MV-4-11 (cell line): ENCODE measurements around the gene CFAP20DC.
A peak's percentile ranks its signal among the peaks of the same experiment; 100 is the strongest.
"Not testable (repeated sequence)": the region's sequence is repeated elsewhere in the genome, so short reads cannot be mapped to it uniquely, and the experiment has no call there.

Source experiments
- DNase-seq: peaks from one replicate; lab custom pipeline; 2025; lab: John Stamatoyannopoulos, UW

Gene CFAP20DC

DNA sequence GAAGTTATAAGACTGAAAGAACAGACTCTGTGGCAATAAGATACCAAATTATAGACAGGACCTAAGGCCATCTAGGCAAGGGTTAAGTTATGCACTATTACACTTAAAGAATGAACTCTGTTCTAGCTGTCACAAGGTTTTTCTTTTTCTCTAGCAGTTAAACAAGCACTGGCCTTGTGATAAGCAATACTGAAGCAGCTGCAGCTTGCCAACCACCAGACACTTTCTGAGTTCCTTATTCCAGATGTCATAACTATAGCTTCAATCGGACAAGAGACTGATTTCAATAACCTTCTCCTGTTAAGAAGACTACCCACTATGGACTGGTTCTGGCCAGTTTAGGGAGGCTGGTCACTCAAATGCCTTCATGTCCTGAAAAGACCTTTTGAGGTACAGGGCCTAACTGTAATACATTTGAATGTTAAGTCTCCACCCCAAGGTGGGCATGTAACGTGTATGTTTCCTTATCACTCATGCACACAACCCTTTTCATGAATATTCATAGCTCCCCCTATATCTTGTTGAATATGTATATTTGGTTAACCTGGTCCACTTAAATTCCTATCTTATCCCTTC lies 85.8 kb downstream of the CFAP20DC start:
- no peak for DNase-seq

DNA sequence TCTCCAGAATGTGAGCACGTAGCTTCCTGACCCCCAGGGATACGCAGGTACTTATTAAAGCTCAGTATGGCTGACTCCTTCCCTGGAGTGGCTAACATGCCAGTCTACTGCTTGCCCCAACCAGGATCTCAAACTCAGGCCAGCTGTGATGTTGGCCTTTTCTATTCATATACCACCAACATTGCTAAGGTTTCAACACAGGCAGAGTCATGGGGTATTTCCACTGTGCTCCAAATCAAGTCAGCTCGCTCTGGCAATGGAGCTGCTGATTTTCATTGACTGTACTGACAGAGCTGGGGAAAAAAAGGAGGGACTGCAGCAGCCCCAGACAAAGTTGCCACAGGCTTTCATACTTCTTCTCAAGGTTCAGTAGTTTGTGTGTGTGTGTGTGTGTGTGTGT lies 87.0 kb downstream of the CFAP20DC start:
- DNase-seq = no peak

DNA sequence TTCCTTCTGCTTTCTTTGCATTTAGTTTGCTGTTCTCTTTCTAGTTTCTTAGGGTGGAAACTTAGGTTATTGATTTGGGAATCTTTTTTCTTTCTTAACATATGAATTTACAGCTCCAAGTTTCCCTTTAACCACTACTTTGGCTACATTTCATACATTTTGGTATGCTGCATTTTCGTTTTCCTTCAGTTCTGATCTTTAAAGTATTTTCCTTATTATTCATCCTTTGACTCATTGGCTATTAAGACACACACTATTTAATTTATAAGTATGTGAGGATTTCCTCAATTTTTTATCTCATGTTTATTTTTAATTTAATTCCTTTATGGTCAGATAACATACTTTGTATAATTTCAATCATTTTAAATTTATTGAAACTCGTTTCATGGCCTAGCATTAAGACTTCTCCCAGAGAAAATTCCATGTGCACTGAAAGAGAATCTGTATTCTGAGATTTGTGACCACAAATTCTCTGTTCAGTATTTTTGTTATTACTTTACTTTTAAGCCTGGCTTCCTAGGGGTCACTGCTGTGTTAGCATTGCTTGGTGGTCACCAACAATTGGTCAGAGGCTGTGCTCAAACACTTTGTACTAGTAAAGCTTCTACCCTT lies 87.7 kb downstream of the CFAP20DC start:
- DNase-seq = no peak

DNA sequence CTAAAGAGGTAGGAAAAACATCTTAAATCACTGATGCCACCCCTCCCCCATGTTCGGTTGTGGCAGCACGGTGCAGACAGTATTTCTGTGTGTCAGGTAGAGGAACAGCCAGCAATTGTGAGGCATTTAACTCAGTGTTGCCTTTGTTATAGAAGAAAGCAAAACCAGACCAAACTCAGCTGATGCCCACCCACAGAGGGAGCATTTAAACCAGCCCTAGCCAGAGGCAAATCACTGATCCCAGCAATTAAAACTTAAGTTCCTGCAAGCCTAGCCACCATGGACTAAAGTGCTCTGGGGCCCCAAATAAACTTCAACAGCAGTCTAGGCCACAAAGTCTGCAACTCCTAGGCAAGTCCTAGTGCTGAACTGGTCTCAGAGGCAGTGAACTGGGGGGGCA lies 94.5 kb downstream of the CFAP20DC start:
- DNase-seq = no peak

DNA sequence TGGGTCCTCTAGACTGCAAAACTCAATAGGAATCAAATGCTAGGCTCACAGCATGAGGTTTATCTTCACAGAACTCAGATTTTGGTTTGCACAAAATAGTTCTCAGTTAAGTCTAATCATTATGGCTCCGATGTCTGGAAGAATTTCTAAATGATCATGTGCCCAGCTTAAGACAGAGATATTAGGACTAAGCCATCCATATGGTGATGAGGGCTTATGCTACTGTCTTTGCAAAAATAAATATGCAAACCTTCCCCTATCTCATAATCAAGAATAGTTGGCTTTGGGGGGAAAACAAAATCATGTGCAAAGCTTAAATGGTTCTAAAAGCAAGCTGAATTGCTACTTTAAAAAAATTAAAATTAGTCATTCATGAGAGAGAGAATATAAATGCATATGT lies 96.5 kb downstream of the CFAP20DC start:
- DNase-seq = no peak

DNA sequence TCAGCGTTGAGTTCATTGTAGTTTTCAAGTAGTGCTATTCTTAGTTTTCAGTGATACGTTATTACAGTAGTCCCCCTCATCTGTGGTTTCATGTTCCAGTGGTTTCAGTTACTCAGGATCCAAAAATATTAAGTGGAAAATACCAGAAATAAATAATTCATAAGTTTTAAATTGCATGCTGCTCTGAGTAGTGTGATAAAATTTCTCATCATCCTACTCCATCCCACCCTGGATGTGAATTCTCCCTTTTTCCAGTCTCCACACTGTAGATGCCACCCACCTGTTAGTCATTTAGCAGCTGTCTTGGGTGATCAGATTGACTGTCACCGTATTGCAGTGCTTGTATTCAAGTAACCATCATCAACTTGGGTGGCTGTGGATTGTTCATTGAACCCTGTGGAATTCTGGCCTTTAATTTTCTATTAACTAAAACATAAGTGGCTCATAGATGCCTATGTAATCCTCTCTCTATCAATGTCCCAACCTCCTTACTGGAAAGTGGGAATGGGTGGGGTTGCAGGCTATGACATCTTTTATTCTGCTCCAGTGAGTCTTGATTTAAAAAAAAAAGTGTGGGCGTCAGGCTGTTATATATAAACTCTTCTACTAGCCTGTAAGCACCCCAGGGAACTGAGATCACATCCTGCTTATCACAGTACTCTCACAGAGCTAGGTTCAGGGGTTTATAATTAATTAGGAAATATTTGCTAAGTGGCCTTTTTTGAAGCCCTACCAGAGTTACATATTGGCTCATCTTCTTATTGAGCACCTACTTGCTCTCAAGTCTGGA lies 97.5 kb downstream of the CFAP20DC start:
- DNase-seq = no peak

DNA sequence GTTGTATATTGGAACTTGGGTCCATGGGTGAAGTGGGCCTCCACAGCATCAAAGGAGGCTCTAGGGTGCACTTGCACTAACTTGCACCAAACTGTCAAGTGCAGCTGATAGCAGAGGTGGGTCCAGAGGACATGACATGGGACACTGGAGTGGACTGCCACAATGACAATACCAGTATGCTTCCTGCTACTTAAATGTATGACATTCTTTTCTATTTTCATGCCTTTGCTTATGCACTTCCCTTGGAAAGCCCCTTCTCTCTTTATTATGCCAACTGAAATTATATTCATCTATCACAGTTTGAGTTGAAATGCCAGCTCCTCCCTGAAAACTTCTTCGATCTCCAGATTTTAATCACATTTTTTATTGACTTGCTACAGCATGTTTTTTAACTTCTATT lies 101.8 kb downstream of the CFAP20DC start:
- no peak for DNase-seq

DNA sequence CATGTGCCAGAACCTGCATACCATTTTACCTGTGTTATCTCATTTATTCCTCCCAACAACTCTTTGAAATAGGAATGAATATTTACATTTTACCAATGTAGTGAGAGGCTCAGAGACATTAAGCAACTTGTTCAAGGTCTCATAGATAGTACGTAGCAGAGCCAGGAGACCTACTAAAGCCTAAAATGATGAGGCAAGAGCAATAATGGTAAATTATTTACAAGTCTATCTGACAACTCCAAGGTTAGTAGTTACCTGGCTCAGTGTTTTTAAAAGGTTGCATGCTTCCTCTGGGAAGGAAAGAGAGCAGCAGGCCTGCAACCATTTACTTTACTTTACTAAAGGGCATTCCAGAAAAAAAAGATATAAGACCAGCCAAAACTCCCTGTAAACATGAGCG lies 103.0 kb downstream of the CFAP20DC start:
- DNase-seq = no peak

DNA sequence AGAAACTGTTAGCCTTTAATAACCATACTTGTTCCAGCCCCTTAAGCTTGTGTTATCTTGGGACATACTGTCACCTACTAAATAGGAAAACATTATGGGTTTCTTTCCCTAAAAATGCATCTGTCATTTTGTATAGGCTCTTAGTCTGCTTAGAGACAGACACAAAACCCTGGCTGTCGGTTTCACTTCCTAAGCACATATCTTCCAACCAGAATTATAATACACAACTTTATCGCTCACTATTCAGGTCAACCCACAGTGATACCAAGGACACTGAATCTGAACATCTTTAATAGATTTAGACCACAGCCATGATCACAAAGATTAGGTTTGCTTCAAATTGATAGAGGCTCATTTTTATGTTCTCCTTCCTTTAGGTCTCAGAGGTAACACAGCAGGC lies 111.8 kb downstream of the CFAP20DC start:
- DNase-seq = peak; percentile 7

DNA sequence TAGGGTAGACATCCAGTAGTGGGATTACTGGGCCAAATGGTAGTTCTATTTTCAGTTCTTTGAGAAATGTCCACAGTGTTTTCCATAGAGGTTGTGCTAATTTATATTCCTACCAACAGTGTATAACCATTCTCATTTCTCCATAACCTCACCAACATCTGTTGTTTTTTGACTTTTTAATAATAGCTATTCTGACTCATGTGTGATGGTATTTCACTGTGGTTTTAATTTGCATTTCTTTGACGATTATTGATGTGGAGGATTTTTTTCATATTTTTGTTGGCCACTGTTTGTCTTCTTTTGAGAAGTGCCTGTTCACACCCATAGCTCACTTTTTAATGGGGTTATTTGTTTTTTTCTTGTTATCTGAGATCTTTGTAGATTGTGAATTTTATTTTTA lies 125.2 kb downstream of the CFAP20DC start:
- no peak for DNase-seq

DNA sequence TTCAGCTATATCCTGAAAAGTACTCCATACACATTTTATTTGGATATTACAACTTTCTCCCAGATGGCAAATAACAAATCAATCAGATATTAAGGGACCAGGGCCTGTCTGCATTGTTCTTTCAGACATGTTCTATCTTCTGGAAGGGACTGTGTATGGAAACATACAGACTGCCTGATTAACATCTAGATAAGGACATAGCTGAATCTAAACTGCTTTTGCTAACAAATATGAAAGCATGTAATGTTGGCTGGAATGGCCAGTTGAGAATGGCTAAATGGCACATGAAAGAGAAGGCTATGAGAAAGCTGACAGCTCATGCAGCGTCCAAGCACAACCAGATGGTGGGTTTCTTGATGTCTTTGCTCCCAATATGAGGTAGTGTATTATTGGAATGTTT lies 149.4 kb downstream of the CFAP20DC start:
- DNase-seq = no peak

DNA sequence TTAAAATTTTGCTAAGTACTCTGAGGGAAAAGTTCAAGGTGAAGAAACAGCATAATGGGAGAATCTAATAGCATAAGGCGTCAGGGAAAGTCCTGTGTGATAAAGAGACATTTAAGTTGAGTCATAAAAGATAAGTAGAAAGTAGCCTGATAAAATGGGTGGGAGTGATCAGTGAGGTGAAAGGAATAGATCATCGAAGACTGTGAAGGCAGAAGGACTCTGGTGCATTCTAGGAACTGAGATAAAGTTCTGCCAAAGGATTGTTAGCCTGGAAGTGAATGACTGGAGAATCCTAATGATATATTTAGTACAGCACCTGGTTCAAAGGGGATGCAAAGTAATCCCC lies 149.9 kb downstream of the CFAP20DC start:
- DNase-seq = no peak

DNA sequence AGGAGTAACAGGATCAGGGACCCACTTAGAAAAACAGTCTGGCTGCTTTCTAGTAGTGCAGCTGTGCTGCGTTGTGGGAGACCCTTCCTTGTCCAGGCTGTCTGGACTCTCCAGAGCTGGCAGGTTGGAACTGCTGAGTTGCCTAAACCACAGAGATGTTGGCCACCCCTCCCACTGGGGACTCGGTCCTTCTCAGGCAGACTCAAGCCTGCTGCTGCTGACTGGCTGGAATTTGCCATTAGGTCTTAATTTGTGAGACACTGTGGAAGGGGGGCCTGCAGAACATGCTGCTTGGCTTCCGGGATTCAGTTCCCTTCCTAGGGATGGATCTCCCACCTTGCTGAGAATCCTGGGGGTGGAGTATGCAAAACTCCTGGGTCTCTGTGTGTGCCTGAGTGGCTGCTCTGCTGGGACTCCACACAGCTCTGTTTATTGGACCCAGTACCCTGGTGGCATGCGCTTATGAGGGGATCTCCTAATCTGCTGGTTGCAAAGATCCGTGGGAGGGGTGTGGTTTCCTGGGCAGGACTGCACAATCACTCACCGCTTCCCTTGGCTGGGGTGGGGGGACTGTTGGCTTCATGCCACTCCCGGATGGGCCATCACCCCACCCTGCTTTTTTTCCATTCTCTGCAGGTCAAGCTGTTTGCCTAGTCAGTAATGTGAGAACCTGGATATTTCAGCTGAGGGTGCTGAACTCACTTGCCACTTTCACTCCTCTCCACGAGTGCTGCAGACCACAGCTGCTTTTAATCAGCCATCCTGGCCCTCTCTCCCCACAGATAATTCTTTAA lies 150.5 kb downstream of the CFAP20DC start:
- no peak for DNase-seq

DNA sequence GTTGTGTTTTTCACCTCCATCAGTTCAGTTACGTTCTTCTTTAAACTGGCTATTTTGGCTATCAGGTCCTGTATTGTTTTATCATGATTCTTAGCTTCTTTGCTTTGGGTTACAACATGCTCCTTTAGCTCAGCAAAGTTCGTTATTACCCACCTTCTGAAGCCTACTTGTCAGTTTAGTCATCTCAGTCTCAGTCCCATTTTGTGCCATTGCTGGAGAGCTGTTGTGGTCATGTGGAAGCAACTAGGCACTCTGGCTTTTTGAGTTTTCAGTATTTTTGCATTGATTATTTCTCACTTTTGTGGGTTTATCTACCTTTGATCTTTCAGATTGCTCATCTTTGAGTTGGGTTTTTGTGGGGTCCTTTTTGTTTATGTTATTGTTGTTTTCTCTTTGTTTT lies 151.3 kb downstream of the CFAP20DC start:
- DNase-seq = no peak

DNA sequence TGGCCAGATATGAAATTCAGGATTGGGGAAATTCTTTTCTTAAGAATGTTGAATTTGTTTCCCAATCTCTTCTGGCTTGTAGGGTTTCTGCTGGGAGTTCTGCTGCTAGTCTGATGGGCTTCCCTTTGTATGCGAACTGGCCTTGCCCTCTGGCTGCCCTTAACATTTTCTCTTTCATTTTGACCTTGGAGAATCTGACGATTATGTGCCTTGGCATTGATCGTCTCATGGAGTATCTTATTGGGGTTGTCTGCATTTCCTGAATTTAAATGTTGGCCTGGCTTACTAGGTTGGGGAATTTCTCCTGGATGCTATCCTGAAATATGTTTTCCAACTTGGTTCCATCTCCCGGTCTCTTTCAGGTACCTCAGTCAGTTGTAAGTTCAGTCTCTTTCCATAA lies 152.2 kb downstream of the CFAP20DC start:
- DNase-seq = no peak

DNA sequence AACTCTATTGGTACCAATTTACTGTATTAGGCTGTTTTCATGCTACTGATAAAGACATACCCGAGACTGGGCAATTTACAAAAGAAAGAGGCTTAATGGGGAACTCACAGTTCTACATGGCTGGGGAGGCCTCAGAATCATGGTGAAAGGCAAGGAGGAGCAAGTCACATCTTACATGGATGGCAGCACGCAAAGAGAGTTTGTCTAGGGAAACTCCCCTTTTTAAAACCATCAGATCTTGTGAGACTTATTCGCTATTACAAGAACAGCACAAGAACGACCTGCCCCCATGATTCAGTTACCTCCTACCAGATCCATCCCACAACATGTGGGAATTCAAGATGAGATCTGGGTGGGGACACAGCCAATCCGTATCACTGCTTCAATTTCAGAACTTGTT lies 154.1 kb downstream of the CFAP20DC start:
- DNase-seq = not testable (repeated sequence)

DNA sequence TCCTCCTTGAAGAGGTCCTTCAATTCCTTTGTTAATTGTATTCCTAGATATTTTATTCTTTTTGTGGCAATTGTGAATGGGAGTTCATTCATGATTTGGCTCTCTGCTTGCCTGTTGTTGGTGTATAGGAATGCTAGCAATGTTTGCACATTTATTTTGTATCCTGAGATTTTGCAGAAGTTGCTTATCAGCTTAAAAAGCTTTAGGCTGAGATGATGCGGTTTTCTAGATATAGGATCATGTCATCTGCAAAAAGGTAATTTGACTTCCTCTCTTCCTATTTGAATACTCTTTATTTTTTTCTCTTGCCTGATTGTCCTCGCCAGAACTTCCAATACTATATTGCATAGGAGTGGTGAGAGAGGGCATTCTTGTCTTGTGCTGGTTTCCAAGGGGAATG lies 157.3 kb downstream of the CFAP20DC start:
- DNase-seq = not testable (repeated sequence)

DNA sequence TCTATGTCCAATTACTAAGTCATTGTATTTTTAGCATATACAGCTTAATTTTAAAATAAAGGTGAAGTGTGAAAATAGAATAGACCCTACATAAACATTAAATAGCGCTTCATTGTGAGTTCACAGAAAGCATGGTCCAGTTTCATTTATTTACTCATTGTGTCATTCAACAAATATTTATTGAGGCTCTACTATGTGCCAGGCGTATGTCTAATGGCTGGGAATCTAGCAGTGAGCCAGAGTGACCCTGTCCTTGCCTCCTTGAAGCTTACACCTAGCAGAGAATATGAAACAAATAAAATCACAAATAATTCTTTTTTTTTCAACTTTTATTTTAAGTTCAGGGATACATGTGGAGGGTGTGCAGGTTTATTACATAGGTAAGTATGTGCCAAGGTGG lies 161.7 kb downstream of the CFAP20DC start:
- DNase-seq = no peak

DNA sequence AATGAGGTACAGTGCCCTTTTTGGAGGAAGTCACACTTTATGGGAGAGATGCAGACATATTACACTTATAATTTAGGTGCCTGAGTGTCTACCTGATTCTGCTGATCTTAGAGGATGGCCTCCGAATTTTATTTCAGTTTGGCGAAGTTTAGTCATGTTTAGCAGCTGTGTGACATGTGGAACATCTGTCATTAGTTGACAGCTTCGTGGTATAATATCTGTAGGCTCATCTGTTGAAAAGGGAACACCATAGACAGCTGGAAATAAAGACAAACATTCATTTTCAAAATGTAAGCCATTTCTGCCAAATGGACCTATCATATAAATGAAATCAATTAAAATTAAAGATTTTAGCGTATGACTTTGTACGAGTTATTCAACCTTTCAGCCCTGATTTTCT lies 165.4 kb downstream of the CFAP20DC start:
- no peak for DNase-seq

DNA sequence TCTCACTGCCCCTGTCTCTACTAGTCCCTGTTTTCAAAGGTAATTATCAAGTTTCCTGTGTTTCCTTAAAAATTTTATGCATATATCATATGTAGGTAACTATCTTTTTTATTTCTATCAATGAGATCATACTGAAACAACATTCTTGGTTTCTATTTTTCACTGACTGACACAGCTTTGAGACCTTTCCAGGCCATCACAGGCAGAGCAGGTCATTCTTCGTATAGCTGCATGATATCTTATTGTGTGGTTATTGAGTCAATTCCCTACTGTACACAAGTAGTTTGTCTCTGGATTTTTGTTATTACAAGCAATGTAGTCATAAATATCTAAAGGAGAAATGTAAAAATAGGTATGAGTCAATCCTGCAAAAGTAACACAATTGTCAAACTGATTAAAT lies 169.6 kb downstream of the CFAP20DC start:
- DNase-seq = no peak

DNA sequence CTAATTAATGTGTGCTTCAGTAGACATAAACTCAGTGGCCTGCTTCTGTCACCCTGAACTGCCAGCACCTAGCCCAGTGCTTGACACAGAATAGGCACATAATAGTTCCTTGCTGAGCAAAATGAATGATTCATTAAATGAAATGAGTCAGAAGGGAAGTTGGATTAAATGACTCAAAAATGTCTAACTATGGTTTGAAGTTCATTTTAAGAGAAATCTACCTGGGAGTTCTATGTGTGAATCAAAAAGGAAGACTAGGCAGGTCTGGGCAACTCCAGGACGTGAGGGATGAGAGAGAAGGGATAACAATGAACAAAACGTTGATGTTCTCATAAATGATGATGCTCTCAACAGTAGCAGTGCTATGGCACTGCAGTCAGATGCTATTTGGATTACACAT lies 175.0 kb downstream of the CFAP20DC start:
- peak; percentile 5 for DNase-seq

DNA sequence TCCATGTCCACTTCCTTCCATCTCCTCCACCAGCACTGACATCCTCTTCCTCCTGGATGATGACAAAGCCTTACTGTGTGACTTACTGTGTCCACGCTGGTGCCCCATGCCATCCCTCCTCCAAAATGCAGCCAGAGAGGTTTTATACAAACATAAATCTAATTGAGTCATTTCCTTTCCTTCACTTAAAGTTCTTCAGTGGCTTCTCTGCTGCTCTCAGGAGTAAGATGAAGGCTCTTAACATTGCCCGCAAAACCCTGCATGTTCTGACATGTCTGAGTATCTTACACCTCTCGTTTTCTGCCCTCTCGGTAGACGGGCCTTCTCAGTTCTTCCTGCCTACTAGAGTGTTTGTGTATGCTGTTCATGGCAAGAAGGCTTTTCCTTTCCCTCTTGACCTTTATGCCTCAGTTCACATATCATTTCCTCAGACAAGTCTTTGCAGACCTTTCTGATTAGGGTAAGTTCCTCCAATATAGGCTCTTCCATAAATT lies 175.5 kb downstream of the CFAP20DC start:
- DNase-seq = no peak
